Hematopoietic multipotent progenitor cell treated with erythropoietin and hydrocortisone succinate and interleukin-3 and kit ligand, for 4 days (in vitro differentiated cells): ENCODE measurements around the gene PAPPA.

Experiments used
- DNase-seq: peaks from one replicate; pipeline ENCODE4 v3.0.0-alpha.2; 2015

Gene PAPPA

GRCh38 chr9:116322521-116322920 is 168.9 kb downstream of the PAPPA start:
- DNase-seq, result no peak

- DNase-seq, result peak; percentile 5
Measured at GRCh38 chr9:116323012-116323411, 169.4 kb downstream of the PAPPA start.

- no peak for DNase-seq
Measured at GRCh38 chr9:116323571-116323970, 170.0 kb downstream of the PAPPA start.

GRCh38 chr9:116325924-116326323 is 172.3 kb downstream of the PAPPA start:
- no peak for DNase-seq

- DNase-seq, result no peak
Measured at GRCh38 chr9:116327701-116328405, 174.3 kb downstream of the PAPPA start.

- no peak for DNase-seq
Measured at GRCh38 chr9:116329470-116329869, 175.9 kb downstream of the PAPPA start.

- no peak for DNase-seq
Measured at GRCh38 chr9:116331241-116331640, 177.7 kb downstream of the PAPPA start.

- DNase-seq, result no peak
Measured at GRCh38 chr9:116332090-116332489, 178.5 kb downstream of the PAPPA start.

- DNase-seq, result no peak
Measured at GRCh38 chr9:116333254-116333653, 179.7 kb downstream of the PAPPA start.

GRCh38 chr9:116334546-116335150 is 181.1 kb downstream of the PAPPA start:
- no peak for DNase-seq

- no peak for DNase-seq
Measured at GRCh38 chr9:116335392-116335791, 181.8 kb downstream of the PAPPA start.

- DNase-seq, result peak; percentile 12
Measured at GRCh38 chr9:116336133-116336862, 182.7 kb downstream of the PAPPA start.

GRCh38 chr9:116337015-116337414 is 183.4 kb downstream of the PAPPA start:
- no peak for DNase-seq

GRCh38 chr9:116340270-116340669 is 186.7 kb downstream of the PAPPA start:
- no peak for DNase-seq

- DNase-seq, result no peak
Measured at GRCh38 chr9:116342061-116342460, 188.5 kb downstream of the PAPPA start.

GRCh38 chr9:116342941-116343340 is 189.3 kb downstream of the PAPPA start:
- DNase-seq, result no peak

- DNase-seq, result no peak
Measured at GRCh38 chr9:116344416-116344815, 190.8 kb downstream of the PAPPA start.

- DNase-seq, result no peak
Measured at GRCh38 chr9:116345393-116345792, 191.8 kb downstream of the PAPPA start.

- no peak for DNase-seq
Measured at GRCh38 chr9:116345817-116346216, 192.2 kb downstream of the PAPPA start.

GRCh38 chr9:116349684-116350083 is 196.1 kb downstream of the PAPPA start:
- no peak for DNase-seq

GRCh38 chr9:116350213-116350612 is 196.6 kb downstream of the PAPPA start:
- DNase-seq, result peak; percentile 25

- DNase-seq, result peak; percentile 13
Measured at GRCh38 chr9:116352958-116353357, 199.4 kb downstream of the PAPPA start.

- peak; percentile 58 for DNase-seq
Measured at GRCh38 chr9:116355153-116355921, 201.7 kb downstream of the PAPPA start.
